Suprapubic skin (tissue), 4 donors: ENCODE results near the gene FCGR3B. TPM values are rescaled to one million over a fixed set of nuclear protein-coding genes. Genes with fewer than 3 reads are reported as not detected.
"Not testable (repeated sequence)": the region's sequence is repeated elsewhere in the genome, so short reads cannot be mapped to it uniquely, and the experiment has no call there.

Experiments used
- DNase-seq, 2 donors: peaks; one replicate each; pipeline ENCODE4 v3.0.0-alpha.2; 2019; ENCODE audit warnings: low spot score in 2 of 2
- H3K27ac ChIP-seq: fragments of 200-600 bp; sonication (generic); one replicate; pipeline ENCODE4 v1.5.1; 2019
- H3K27me3 ChIP-seq: fragments of 200-600 bp; sonication (generic); one replicate; pipeline ENCODE4 v1.5.1; 2019
- H3K36me3 ChIP-seq: fragments of 200-600 bp; sonication (generic); one replicate; pipeline ENCODE4 v1.5.1; 2019
- H3K4me1 ChIP-seq: fragments of 200-600 bp; sonication (generic); one replicate; pipeline ENCODE4 v1.5.1; 2019
- H3K4me3 ChIP-seq: fragments of 200-600 bp; sonication (generic); one replicate; pipeline ENCODE4 v1.5.1; 2019; ENCODE audit warnings: mild to moderate bottlenecking
- H3K9me3 ChIP-seq: fragments of 200-600 bp; sonication (generic); one replicate; pipeline ENCODE4 v1.5.1; 2019
- WGBS: methylation state at CpG from one replicate; pipeline ENCODE4 v1.1.5; 2018; 5-methylcytosine and 5-hydroxymethylcytosine counted together
- total RNA-seq, 4 donors: library from RNA; depleted of rRNA; stranded (reverse); fragments of >200 nt; gene quantifications; one replicate each; pipeline ENCODE4 v1.1.0, GENCODE V29; 2016

Gene FCGR3B
- total RNA-seq, 4 donors from 2014 or later: 0.97 to 10.4 (median 1.8) TPM

DNA sequence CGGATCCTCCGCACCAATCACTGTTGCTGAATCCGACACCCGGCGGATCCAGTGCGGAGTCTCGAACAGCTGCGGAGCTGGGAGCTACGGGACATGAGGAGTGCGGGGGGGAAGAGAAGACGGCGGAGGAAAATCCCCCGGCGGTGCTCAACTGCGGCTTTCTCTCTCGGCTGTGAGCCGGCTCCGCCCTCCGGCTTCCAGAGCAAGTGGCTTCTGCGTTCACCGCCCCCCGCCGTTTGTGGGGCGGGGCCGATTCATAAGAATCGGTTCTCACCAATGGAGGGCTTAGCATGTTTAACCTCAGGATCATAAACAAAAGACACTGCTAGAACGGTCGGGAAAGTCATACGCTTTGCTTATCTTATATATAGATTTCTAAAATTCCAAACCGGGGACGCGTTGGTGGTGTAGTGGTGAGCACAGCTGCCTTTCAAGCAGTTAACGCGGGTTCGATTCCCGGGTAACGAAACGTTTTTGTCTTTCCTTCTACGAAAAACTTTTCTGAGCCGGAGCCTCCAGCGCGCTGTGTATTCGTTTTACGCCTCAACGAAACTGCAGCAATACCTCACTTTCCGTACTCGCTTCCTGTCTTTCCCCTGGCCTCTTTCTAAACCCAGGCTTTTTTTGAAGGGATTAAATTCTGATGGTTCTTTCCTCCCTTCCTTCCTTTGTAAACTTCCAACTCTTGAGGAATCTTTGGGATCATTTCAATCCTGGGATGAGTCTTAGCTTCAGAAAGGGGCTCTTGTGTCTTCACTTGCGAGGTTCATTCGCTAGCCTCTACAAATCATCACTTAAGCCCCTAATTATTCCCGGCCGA, 18.4 kb downstream of the FCGR3B start:
- 3% methylated on average over 39 of the region's 51 CpGs for WGBS
- peak overlapping the region; percentile 46 for H3K4me3 ChIP-seq
- not testable (repeated sequence) for H3K36me3 ChIP-seq, H3K9me3 ChIP-seq, H3K4me1 ChIP-seq, H3K27me3 ChIP-seq
- peak overlapping the region; percentile 67 for H3K27ac ChIP-seq
- DNase-seq: peak; percentile 87 to 93

DNA sequence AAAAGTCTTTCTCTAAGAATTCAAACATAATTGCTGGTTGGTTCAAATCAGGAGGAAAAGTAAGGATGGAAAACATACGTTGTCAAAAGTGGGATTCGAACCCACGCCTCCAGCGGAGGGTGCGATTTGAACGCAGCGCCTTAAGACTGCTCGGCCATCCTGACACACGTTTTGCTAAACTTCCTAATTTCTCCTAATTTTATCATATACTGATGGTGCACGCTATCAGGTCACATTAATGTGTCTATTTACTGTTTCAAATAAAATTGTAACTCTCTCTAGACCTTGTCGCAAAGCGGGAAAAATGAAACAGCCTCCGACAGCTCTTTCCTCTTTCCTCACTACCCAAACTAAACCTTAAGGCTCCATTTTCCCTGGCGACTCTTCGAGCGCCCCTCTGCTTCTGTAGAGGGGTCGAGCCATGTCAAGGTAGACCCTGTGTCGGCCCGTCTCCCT, 19.1 kb downstream of the FCGR3B start:
- WGBS: under 1% methylated on average over 19 of the region's 19 CpGs
- H3K27me3 ChIP-seq, H3K4me1 ChIP-seq, DNase-seq, H3K9me3 ChIP-seq, H3K36me3 ChIP-seq: not testable (repeated sequence)
- peak overlapping the region; percentile 46 for H3K4me3 ChIP-seq
- H3K27ac ChIP-seq: peak overlapping the region; percentile 57

DNA sequence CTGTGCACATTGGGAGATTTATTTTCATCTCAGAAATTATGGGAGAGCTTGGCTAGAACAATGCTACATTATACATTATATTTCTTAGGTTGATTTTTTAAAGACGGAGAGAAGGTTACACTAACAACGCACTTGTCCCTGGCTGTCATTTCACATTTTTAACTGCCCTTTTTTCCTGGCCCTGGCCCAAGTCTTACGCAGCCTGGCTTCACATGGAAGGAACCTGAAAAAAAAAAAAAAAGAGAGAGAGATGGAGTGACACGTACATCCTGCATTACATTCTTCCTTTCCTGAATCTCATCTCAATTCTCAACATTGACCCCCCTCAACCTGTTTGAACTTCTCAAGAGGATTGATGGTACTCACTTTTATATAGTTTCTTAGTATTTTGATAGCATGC, 20.8 kb downstream of the FCGR3B start:
- not testable (repeated sequence) for H3K4me3 ChIP-seq, H3K9me3 ChIP-seq, H3K36me3 ChIP-seq, H3K27ac ChIP-seq, H3K4me1 ChIP-seq, DNase-seq, H3K27me3 ChIP-seq
- 38% methylated on average over 4 of the region's 4 CpGs for WGBS

DNA sequence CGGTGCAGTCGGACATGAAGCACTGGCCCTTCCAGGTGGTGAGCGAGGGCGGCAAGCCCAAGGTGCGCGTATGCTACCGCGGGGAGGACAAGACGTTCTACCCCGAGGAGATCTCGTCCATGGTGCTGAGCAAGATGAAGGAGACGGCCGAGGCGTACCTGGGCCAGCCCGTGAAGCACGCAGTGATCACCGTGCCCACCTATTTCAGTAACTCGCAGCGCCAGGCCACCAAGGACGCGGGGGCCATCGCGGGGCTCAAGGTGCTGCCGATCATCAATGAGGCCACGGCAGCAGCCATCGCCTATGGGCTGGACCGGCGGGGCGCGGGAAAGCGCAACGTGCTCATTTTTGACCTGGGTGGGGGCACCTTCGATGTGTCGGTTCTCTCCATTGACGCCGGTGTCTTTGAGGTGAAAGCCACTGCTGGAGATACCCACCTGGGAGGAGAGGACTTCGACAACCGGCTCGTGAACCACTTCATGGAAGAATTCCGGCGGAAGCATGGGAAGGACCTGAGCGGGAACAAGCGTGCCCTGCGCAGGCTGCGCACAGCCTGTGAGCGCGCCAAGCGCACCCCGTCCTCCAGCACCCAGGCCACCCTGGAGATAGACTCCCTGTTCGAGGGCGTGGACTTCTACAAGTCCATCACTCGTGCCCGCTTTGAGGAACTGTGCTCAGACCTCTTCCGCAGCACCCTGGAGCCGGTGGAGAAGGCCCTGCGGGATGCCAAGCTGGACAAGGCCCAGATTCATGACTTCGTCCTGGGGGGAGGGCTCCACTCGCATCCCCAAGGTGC, 24.2 kb downstream of the FCGR3B start:
- 94% methylated on average over 36 of the region's 58 CpGs for WGBS

DNA sequence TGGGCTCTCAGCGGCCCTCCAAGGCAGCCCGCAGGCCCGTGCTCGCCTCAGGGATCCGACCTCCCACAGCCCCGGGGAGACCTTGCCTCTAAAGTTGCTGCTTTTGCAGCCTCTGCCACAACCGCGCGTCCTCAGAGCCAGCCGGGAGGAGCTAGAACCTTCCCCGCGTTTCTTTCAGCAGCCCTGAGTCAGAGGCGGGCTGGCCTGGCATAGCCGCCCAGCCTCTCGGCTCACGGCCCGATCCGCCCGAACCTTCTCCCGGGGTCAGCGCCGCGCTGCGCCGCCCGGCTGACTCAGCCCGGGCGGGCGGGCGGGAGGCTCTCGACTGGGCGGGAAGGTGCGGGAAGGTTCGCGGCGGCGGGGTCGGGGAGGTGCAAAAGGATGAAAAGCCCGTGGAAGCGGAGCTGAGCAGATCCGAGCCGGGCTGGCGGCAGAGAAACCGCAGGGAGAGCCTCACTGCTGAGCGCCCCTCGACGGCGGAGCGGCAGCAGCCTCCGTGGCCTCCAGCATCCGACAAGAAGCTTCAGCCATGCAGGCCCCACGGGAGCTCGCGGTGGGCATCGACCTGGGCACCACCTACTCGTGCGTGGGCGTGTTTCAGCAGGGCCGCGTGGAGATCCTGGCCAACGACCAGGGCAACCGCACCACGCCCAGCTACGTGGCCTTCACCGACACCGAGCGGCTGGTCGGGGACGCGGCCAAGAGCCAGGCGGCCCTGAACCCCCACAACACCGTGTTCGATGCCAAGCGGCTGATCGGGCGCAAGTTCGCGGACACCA, 25.0 kb downstream of the FCGR3B start:
- H3K9me3 ChIP-seq, H3K27me3 ChIP-seq, H3K27ac ChIP-seq, H3K36me3 ChIP-seq, DNase-seq, H3K4me1 ChIP-seq: not testable (repeated sequence)
- H3K4me3 ChIP-seq: peak overlapping the region; percentile 37
- 24% methylated on average over 15 of the region's 78 CpGs for WGBS

More for the DNA sequence above, 24.2 kb downstream of the FCGR3B start:
- H3K9me3 ChIP-seq, H3K36me3 ChIP-seq, DNase-seq, H3K4me3 ChIP-seq, H3K27ac ChIP-seq, H3K4me1 ChIP-seq, H3K27me3 ChIP-seq: not testable (repeated sequence)

DNA sequence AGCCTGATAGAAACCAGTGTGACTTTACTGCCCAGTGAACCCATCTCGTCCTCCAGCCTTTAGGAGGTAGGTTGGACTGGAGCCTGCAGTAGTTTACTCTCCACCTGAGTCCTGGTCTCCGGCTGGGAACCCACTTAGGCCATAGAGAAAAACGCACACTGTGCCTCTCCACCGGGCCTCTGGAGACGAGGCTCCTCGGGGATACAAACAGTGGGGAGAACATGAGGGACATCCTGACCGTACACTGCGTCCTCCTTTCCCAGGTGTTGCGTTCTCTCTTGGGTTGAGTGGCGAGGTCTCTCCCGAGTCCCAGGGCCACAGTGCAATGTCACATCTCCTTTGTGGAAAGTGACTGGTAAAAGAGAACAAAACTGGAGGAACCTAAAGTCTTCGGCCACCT, 26.0 kb downstream of the FCGR3B start:
- H3K27ac ChIP-seq, DNase-seq: not testable (repeated sequence)
- 94% methylated on average over 7 of the region's 12 CpGs for WGBS

DNA sequence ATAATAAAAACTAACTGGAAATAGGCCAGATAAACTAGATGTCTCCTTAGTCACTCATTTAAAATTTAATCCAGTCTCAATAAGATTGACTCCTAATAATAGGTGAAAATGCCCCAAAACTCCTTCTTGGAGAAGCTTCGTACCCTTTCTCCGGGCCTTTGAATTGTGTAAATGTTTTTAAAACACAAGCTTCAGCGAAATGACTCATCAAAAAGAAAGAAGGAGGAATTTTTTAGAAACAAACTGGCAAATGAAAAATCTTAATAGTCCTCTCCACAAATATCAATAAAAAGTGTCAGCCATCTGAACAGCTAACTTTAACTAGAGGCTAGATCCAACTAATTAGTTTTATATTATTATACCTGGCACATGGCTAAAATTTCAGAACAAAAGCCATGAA, 33.9 kb downstream of the FCGR3B start:
- DNase-seq, H3K27me3 ChIP-seq, H3K36me3 ChIP-seq, H3K4me1 ChIP-seq, H3K27ac ChIP-seq, H3K4me3 ChIP-seq, H3K9me3 ChIP-seq: not testable (repeated sequence)
- WGBS: 88% methylated on average over 3 of the region's 3 CpGs

More for the DNA sequence above, 26.0 kb downstream of the FCGR3B start:
- H3K36me3 ChIP-seq, H3K4me1 ChIP-seq, H3K27me3 ChIP-seq, H3K9me3 ChIP-seq, H3K4me3 ChIP-seq: not testable (repeated sequence)

DNA sequence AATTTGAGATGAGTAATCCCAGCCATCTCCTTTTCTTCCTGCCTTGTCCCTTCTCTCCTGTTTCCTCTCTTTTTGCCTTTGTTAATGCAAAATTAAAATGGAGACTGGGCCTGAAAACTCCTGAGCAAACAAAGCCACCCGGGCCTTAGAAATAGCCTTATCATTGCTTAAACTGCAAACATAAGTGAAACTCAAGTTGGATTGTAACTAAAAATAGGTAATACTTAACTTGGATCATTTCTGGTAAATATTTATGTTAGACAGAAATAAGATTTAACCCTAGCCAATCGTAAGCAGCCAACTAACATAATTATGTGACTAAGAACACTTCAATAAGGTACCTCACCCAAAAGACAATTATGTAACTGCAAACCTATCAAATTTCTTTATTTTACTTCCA, 35.4 kb downstream of the FCGR3B start:
- H3K4me1 ChIP-seq, H3K9me3 ChIP-seq, H3K27me3 ChIP-seq, DNase-seq, H3K27ac ChIP-seq, H3K36me3 ChIP-seq, H3K4me3 ChIP-seq: not testable (repeated sequence)
- WGBS: 72% methylated on average over 2 of the region's 2 CpGs

DNA sequence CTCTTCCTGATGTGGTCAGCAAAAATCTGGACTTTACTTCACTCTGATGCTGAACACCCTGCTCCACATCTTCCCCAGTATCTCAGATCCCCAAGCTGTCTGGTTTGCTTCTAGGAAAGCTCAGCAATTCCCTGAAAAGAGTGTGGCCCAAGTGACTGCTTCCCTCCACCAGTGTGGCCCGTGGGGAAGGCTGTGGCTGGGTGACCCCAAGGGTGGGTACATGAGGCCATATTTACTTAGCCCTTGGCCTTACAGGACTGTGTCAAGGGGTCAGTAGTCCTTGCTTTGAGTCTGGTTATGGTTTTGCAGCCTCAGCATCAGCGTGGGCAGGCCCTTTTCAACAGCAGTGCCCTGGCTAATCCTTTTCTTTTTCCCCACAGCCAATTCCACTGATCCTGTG, 35.8 kb downstream of the FCGR3B start:
- not testable (repeated sequence) for H3K4me1 ChIP-seq, H3K9me3 ChIP-seq, H3K4me3 ChIP-seq, DNase-seq, H3K27me3 ChIP-seq, H3K27ac ChIP-seq, H3K36me3 ChIP-seq
- WGBS: 86% methylated on average over 1 of the region's 2 CpGs

DNA sequence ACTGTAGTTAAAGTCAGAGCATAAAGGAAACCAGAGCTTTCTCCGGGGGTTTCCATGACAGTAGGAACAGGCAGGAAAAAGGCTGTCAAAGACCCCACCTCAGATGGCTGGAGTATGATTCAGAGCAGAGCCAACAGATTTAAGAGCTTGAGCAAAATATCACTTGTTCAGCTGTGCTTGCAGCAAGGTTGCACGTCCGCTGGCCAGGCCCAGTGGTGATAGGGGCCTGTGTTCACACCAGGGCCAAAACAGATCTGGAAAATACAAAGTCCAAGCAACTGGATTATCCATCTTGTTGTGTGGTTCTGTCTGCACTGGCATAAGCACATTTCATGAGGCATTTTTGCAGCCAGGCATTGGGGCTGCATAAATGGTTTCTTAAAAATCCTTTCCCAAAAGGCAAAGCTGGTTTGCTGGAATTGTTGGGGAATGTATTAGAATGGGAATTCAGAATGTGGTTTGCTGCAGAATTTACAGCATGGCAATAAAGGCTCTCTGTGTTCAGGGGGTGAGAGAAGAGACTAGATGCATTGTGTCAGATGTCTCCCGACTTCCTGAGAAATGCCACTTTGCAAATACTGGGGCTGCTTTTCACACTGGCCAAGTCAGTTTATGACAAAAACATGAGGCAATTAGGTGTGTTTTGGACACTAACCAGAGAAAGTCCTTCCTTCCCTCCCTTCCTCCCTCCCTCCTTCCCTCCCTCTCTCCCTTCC, 36.5 kb downstream of the FCGR3B start:
- not testable (repeated sequence) for H3K27ac ChIP-seq, H3K27me3 ChIP-seq, H3K36me3 ChIP-seq, H3K4me1 ChIP-seq, DNase-seq, H3K4me3 ChIP-seq, H3K9me3 ChIP-seq
- WGBS: 70% methylated on average over 4 of the region's 4 CpGs

DNA sequence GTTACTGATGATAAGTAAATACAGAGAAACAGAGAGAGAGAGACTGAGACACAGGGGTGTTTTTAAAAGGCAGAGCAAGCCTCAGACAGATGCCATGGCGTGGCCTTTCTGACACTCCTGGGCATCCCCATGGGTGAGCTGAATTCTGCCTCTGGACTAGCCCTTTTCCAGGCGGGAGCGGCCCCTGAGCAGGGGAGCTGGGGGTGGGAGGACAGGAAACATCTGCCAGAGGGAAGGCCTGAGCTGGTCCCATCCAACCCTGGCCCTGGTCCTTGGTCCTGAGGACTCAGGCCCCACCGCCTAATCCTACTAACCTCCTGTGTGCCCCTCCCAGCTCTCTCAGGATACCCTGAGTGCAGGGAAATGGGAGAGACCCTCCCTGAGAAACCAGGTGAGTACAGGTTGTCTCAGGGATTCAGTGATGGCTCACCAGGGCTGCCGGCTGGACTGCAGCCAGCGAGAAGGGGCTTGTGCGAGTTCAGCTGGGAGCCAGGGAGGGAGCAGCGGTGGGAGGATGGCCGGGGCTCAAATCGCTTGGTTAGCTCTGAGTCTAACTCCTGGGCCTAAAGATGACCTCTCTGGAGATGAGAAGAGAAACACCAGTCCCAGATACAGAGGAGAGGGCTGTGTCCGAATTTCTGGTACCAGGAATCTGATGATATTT, 37.8 kb downstream of the FCGR3B start:
- not testable (repeated sequence) for H3K27ac ChIP-seq, H3K4me3 ChIP-seq, H3K9me3 ChIP-seq, DNase-seq, H3K27me3 ChIP-seq, H3K36me3 ChIP-seq, H3K4me1 ChIP-seq
- 94% methylated on average over 11 of the region's 11 CpGs for WGBS

DNA sequence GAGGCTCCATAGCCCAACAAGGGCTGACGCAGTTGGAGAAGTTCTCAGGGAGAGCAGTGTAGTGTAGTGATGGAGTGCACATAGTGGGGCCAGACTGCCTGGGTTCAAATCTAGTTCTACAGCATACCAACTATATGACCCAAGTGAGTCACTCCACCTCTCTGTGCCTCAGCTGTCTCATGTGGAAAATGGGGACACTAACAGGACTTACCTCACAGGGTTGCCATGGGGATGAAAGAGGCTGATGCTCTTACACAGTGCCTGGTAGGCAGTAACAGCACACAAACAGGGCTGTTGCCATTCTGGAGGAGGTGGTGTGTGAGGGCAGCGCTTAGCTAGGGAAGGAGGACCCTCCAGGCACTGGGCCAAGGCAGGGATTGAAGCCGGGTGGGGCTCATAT, 38.4 kb downstream of the FCGR3B start:
- not testable (repeated sequence) for H3K27me3 ChIP-seq, H3K27ac ChIP-seq, DNase-seq, H3K4me1 ChIP-seq, H3K4me3 ChIP-seq, H3K9me3 ChIP-seq, H3K36me3 ChIP-seq
- WGBS: 68% methylated on average over 2 of the region's 3 CpGs

DNA sequence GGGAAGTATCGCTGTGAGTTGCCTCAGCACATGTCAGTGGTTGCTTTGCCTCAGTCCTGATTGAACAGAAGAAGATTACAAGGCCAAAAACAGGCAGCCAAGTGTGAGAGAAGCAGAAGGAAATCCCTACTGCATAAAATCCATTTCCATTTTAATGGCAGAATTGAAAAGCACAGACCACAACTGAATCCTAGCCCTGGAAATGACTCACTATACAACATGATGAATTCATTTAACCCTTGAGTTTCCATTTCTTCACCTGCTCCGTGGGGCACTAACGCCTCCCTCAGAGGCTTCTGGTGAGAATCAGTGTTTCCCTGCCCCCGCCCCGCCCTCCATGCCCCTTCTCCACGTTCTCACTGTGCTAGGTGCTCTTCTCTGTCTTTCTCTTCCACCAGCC, 41.1 kb downstream of the FCGR3B start:
- not testable (repeated sequence) for H3K36me3 ChIP-seq, H3K27me3 ChIP-seq, H3K4me3 ChIP-seq, H3K9me3 ChIP-seq, H3K4me1 ChIP-seq, DNase-seq, H3K27ac ChIP-seq
- 76% methylated on average over 1 of the region's 6 CpGs for WGBS
